IMR-90 (cell line): ENCODE measurements around the gene LUZP1. TPM values are rescaled to one million over a fixed set of nuclear protein-coding genes. Genes with fewer than 3 reads are reported as not detected.

Experiments
- ATAC-seq: fragments of 200-7000 bp; cut with Tn5 transposase; 2 replicates; pipeline ENCODE4 v1.9.1; 2020; ENCODE audit warnings: low read depth, mild to moderate bottlenecking, moderate library complexity
- BruUV-seq: library from RNA; stranded (reverse); fragments of 400-500 nt; replicated peaks from 2 replicates; lab custom pipeline; 2021; lab: Mats Ljungman, UMichigan
- CTCF ChIA-PET: fragments of 300-600 bp; formaldehyde crosslinking; extraction: SDS; loops from one replicate; lab custom pipeline; 2021; ENCODE audit warnings: antibody characterized with exemption; lab: Yijun Ruan, JAX
- POLR2A ChIA-PET: fragments of 300-600 bp; sonication (Branson Sonifier 250); formaldehyde crosslinking; loops from one replicate; lab custom pipeline; 2022; ENCODE audit warnings: antibody characterized with exemption; ENCODE audit not compliant: unreplicated experiment; lab: Charles Lee
- DNase-seq: peaks from one replicate; pipeline ENCODE4 v3.0.0; 2013
- H2AFZ ChIP-seq: replicated peaks from 2 replicates; pipeline ENCODE3; 2013; ENCODE audit warnings: low read length, mild to moderate bottlenecking; ENCODE audit not compliant: poor library complexity
- H2AK5ac ChIP-seq: 2 replicates; pipeline ENCODE4 v1.6.1; 2013; ENCODE audit warnings: low read depth, low read length, inconsistent platforms
- H2AK9ac ChIP-seq: replicated peaks from 2 replicates; pipeline ENCODE3; 2013; ENCODE audit warnings: mild to moderate bottlenecking, low read depth, low read length, moderate library complexity; ENCODE audit not compliant: poor library complexity
- H2BK120ac ChIP-seq: 2 replicates; pipeline ENCODE4 v1.6.1; 2013; ENCODE audit warnings: low read depth, low read length, inconsistent platforms
- H2BK15ac ChIP-seq: 3 replicates; pipeline ENCODE4 v1.6.1; 2013; ENCODE audit warnings: low read depth, low read length, inconsistent platforms
- H2BK20ac ChIP-seq: 2 replicates; pipeline ENCODE4 v1.6.1; 2013; ENCODE audit warnings: low read depth, mild to moderate bottlenecking, inconsistent platforms, low read length, moderate library complexity
- H2BK5ac ChIP-seq: 2 replicates; pipeline ENCODE4 v1.6.1; 2013; ENCODE audit warnings: mild to moderate bottlenecking, low read depth, low read length, inconsistent platforms; ENCODE audit not compliant: poor library complexity, severe bottlenecking
- H3K14ac ChIP-seq: replicated peaks from 2 replicates; pipeline ENCODE4 v1.6.1; 2013; ENCODE audit warnings: low read depth, low read length, inconsistent platforms
- H3K18ac ChIP-seq: 2 replicates; pipeline ENCODE4 v1.6.1; 2013; ENCODE audit warnings: low read depth, low read length, control low read depth
- H3K23ac ChIP-seq: 2 replicates; pipeline ENCODE4 v1.6.1; 2013; ENCODE audit warnings: low read depth, low read length, inconsistent platforms
- H3K27ac ChIP-seq: 2 replicates; pipeline ENCODE4 v1.5.1; 2013; ENCODE audit warnings: mild to moderate bottlenecking, control low read depth, low read length; ENCODE audit not compliant: insufficient read depth
- H3K27me3 ChIP-seq: 2 replicates; pipeline ENCODE4 v1.6.1; 2013; ENCODE audit warnings: low read length; ENCODE audit not compliant: control insufficient read depth, insufficient read depth
- H3K36me3 ChIP-seq: 2 replicates; pipeline ENCODE4 v1.6.1; 2013; ENCODE audit warnings: low read length, mixed read lengths; ENCODE audit not compliant: control insufficient read depth, insufficient read depth
- H3K4ac ChIP-seq: 2 replicates; pipeline ENCODE4 v1.6.1; 2013; ENCODE audit warnings: low read depth, low read length, inconsistent platforms
- H3K4me1 ChIP-seq: 2 replicates; pipeline ENCODE4 v1.6.1; 2013; ENCODE audit warnings: low read length, mixed read lengths; ENCODE audit not compliant: control insufficient read depth, insufficient read depth
- H3K4me2 ChIP-seq: 2 replicates; pipeline ENCODE4 v1.6.1; 2013; ENCODE audit warnings: low read depth, mild to moderate bottlenecking, control low read depth, low read length, moderate library complexity
- H3K4me3 ChIP-seq: 2 replicates; pipeline ENCODE4 v1.5.1; 2013; ENCODE audit warnings: low read depth, mild to moderate bottlenecking, control low read depth, low read length, moderate library complexity; ENCODE audit not compliant: insufficient read depth
- H3K56ac ChIP-seq: 2 replicates; pipeline ENCODE4 v1.6.1; 2013; ENCODE audit warnings: low read length, inconsistent platforms; ENCODE audit not compliant: insufficient read depth; ENCODE audit errors: extremely low read depth
- H3K79me1 ChIP-seq, 2 experiments: 2 replicates each; pipeline ENCODE4 v1.6.1; 2013; ENCODE audit warnings: low read length in 2 of 2, inconsistent platforms in 1 of 2, low read depth in 1 of 2
- H3K9ac ChIP-seq: 2 replicates; pipeline ENCODE4 v1.6.1; 2013; ENCODE audit warnings: low read depth, low read length, control low read depth
- H3K9me1 ChIP-seq: 2 replicates; pipeline ENCODE4 v1.6.1; 2013; ENCODE audit warnings: low read length, inconsistent platforms; ENCODE audit not compliant: insufficient read depth
- H3K9me3 ChIP-seq: 2 replicates; pipeline ENCODE4 v1.6.1; 2013; ENCODE audit warnings: low read length; ENCODE audit not compliant: control insufficient read depth, insufficient read depth
- H4K20me1 ChIP-seq: 2 replicates; pipeline ENCODE4 v1.6.1; 2013; ENCODE audit warnings: low read length, inconsistent platforms; ENCODE audit not compliant: insufficient read depth
- H4K5ac ChIP-seq: 2 replicates; pipeline ENCODE4 v1.6.1; 2013; ENCODE audit warnings: mild to moderate bottlenecking, low read depth, low read length, control low read depth
- H4K8ac ChIP-seq, 2 experiments: 2 replicates each; pipeline ENCODE4 v1.6.1; 2013; ENCODE audit warnings: low read depth in 2 of 2, low read length in 2 of 2, control low read depth in 1 of 2, inconsistent platforms in 1 of 2
- H4K91ac ChIP-seq: 2 replicates; pipeline ENCODE4 v1.6.1; 2013; ENCODE audit warnings: low read depth, low read length, inconsistent platforms; ENCODE audit not compliant: insufficient read depth
- CEBPB ChIP-seq: IDR thresholded peaks from 2 replicates; pipeline ENCODE4 v1.6.1; 2012; ENCODE audit warnings: low read depth, low read length, improper control_type of control experiment
- POLR2A ChIP-seq: IDR thresholded peaks from 2 replicates; pipeline ENCODE4 v1.6.1; 2012; ENCODE audit warnings: mild to moderate bottlenecking, low read depth, low read length
- RAD21 ChIP-seq: IDR thresholded peaks from 2 replicates; pipeline ENCODE4 v1.6.1; 2012; ENCODE audit warnings: low read length, improper control_type of control experiment
- WGBS, 2 experiments: methylation state at CpG; one replicate each; pipeline versions ENCODE4 v1.1.5 to v1.1.7; 2013; ENCODE audit warnings: missing lambda C conversion rate in 2 of 2; ENCODE audit not compliant: insufficient read length in 1 of 2; ENCODE audit errors: extremely low coverage in 2 of 2; 5-methylcytosine and 5-hydroxymethylcytosine counted together
- dilution Hi-C: fragments of 300-500 bp; cut with HindIII; formaldehyde crosslinking; loops from one replicate; pipeline ENCODE4 v1.14.3; 2018; ENCODE audit warnings: low sequenced_read_pairs; ENCODE audit not compliant: unreplicated experiment
- in situ Hi-C: fragments of 300-500 bp; cut with MboI; formaldehyde crosslinking; loops from 3 replicates; pipeline ENCODE4 v1.14.3; 2019; ENCODE audit warnings: low sequenced_read_pairs, inconsistent platforms, mixed read lengths
- intact Hi-C: fragments of 100-400 bp; cut with micrococcal nuclease; formaldehyde crosslinking; loops from 2 replicates; pipeline ENCODE4 v1.10.0; 2022
- polyA plus RNA-seq, 3 experiments: library from polyadenylated mRNA; depleted of rRNA; stranded (reverse); fragments of >200 nt; gene quantifications; 2 replicates each; pipeline ENCODE4 v1.2.3, GENCODE V29; 2012; ENCODE audit warnings: low replicate concordance in 1 of 3
- total RNA-seq: library from RNA; depleted of rRNA; stranded (reverse); fragments of >200 nt; gene quantifications from 2 replicates; pipeline ENCODE4 v1.2.3, GENCODE V29; 2012
- TF ChIP-seq, protein P1 (sequence below): fragments of 150-350 bp; IDR thresholded peaks from 2 replicates; pipeline ENCODE4 v1.6.1; 2017; ENCODE audit warnings: mild to moderate bottlenecking, antibody characterized with exemption, low read length, low read depth

Gene LUZP1
- total and polyA plus RNA-seq, 2 of the 4 experiments (the other 2 are of a cell fraction) = 13.1 to 31.7 TPM

GRCh38 chr1:23177031-23177430, 8.4 kb upstream of the LUZP1 start:
- Histone ChIP-seq H2BK15ac (peak overlapping the region; percentile 85; the same call in 1 of the 3 replicates), H4K20me1 (no peaks in the 10 kb centered on the region), H2AK5ac (peak overlapping the region; percentile 34; the same call in 1 of the 2 replicates), H3K79me1 (peaks cover 8 to 15% of the 10 kb centered on the region in 2 experiments; a peak in 3 of 4 replicates), H2BK20ac (peak overlapping the region; percentile 31; the same call in 1 of the 2 replicates), H3K4me2 (peak overlapping the region; percentile 51), H3K14ac (peak overlapping the region; percentile 91), H4K91ac (peak overlapping the region; percentile 92), H3K4ac (peak overlapping the region; percentile 63), H2AFZ (peak overlapping the region; percentile 95), H4K5ac (no peak overlapping the region), H3K27me3 (no peaks in the 10 kb centered on the region), H2BK120ac (peak overlapping the region; percentile 79; the same call in 1 of the 2 replicates), H3K23ac (peak overlapping the region; percentile 79), H3K4me1 (peaks cover 5% of the 10 kb centered on the region), H3K9me1 (peaks cover 5% of the 10 kb centered on the region; the same call in 1 of the 2 replicates), H2AK9ac (peak overlapping the region; percentile 93), H3K9me3 (no peaks in the 10 kb centered on the region), H3K18ac (no peak overlapping the region), H3K36me3 (no peaks in the 10 kb centered on the region), H3K27ac (peak overlapping the region; percentile 48), H2BK5ac (no peak overlapping the region), H3K56ac (peak overlapping the region; percentile 49; the same call in 1 of the 2 replicates), H4K8ac (peak overlapping the region; percentile 57 to 91), H3K4me3 (peak overlapping the region; percentile 53; the same call in 1 of the 2 replicates), H3K9ac (peak overlapping the region; percentile 69)
- CTCF ChIA-PET = interaction anchor here (0.6 kb wide), 1 partner anchor 100 kb away, joined by 5 read pairs; no protein-coding TSS in a partner anchor
- dilution Hi-C loops = no loop called here
- WGBS, 2 experiments = no CpG with 5 or more reads among the region's 10 CpGs
- ATAC-seq = no peak
- POLR2A ChIA-PET = no interaction called here
- no peak for DNase-seq
- in situ Hi-C loops = no loop called here
- no TSS peak for BruUV-seq
- intact Hi-C loops = no loop called here
- TF ChIP-seq, protein P1, sequence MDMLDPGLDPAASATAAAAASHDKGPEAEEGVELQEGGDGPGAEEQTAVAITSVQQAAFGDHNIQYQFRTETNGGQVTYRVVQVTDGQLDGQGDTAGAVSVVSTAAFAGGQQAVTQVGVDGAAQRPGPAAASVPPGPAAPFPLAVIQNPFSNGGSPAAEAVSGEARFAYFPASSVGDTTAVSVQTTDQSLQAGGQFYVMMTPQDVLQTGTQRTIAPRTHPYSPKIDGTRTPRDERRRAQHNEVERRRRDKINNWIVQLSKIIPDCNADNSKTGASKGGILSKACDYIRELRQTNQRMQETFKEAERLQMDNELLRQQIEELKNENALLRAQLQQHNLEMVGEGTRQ = no peak
- TF ChIP-seq POLR2A = no peak
- no peak for TF ChIP-seq RAD21
- TF ChIP-seq CEBPB = 0 out of 2 replicates have a peak, but pooled peaks have one; percentile 7
